Esophagus muscularis mucosa (tissue), 4 donors: ENCODE results near the gene CNN3. TPM values are rescaled to one million over a fixed set of nuclear protein-coding genes. Genes with fewer than 3 reads are reported as not detected.

Source experiments
- DNase-seq: peaks from one replicate; pipeline ENCODE4 v3.0.0-alpha.2; 2017; ENCODE audit errors: extremely low spot score
- H3K27ac ChIP-seq, 4 donors: fragments of 200-600 bp; sonication (generic); replicated peaks in 1 of 4; 1 replicate in 3 of 4; 2 replicates in 1 of 4; pipeline ENCODE4 v1.5.1; 2016 to 2019; ENCODE audit warnings: mild to moderate bottlenecking in 1 of 4
- H3K27me3 ChIP-seq, 4 donors: fragments of 200-600 bp; sonication (generic); one replicate each; pipeline versions ENCODE4 v1.5.1 to v1.6.0; 2016 to 2019
- H3K36me3 ChIP-seq, 4 donors: fragments of 200-600 bp; sonication (generic); one replicate each; pipeline ENCODE4 v1.5.1; 2016 to 2019
- H3K4me1 ChIP-seq, 4 donors: fragments of 200-600 bp; sonication (generic); one replicate each; pipeline ENCODE4 v1.5.1; 2016 to 2019
- H3K4me3 ChIP-seq, 4 donors: fragments of 200-600 bp; sonication (generic); 1 replicate in 2 of 4; 2 replicates in 2 of 4; pipeline ENCODE4 v1.5.1; 2016 to 2019; ENCODE audit warnings: mild to moderate bottlenecking in 4 of 4, moderate library complexity in 1 of 4
- H3K9me3 ChIP-seq, 4 donors: fragments of 200-600 bp; sonication (generic); 1 replicate in 3 of 4; 2 replicates in 1 of 4; pipeline ENCODE4 v1.5.1; 2016 to 2019
- EP300 ChIP-seq: sonication (generic); formaldehyde crosslinking; IDR thresholded peaks from one replicate; pipeline ENCODE4 v1.6.1; 2017; ENCODE audit warnings: antibody characterized with exemption
- POLR2A ChIP-seq: fragments of 450-650 bp; IDR thresholded peaks from one replicate; pipeline ENCODE4 v1.6.1; 2017; ENCODE audit warnings: antibody characterized with exemption, moderate library complexity, mild to moderate bottlenecking, low read depth
- POLR2AphosphoS5 ChIP-seq, 2 donors: sonication (generic); formaldehyde crosslinking; IDR thresholded peaks; one replicate each; pipeline ENCODE4 v1.6.1; 2017; ENCODE audit warnings: antibody characterized with exemption in 2 of 2
- WGBS: methylation state at CpG from one replicate; pipeline ENCODE4 v1.1.5; 2018; 5-methylcytosine and 5-hydroxymethylcytosine counted together
- intact Hi-C: fragments of 100-400 bp; cut with DNase I; formaldehyde crosslinking; loops from one replicate; pipeline ENCODE4 v1.15.1; 2023
- total RNA-seq, 4 donors: library from RNA; depleted of rRNA; stranded (reverse); fragments of >200 nt; gene quantifications; one replicate each; pipeline versions ENCODE4 v1.1.0 to v1.2.1, GENCODE V29; 2016
- TF ChIP-seq, protein P1 (sequence below), 3 experiments: fragments of 200-600 bp in 2 of 3; fragments of 450-650 bp in 1 of 3; sonication (generic) in 2 of 3; IDR thresholded peaks; one replicate each; pipeline ENCODE4 v1.5.1; 2017 to 2019; ENCODE audit warnings: antibody characterized with exemption in 3 of 3, mild to moderate bottlenecking in 2 of 3, moderate library complexity in 1 of 3

CNN3 gene
- total RNA-seq, 4 donors from 2014 or later = 140 to 268 (median 194) TPM

DNA sequence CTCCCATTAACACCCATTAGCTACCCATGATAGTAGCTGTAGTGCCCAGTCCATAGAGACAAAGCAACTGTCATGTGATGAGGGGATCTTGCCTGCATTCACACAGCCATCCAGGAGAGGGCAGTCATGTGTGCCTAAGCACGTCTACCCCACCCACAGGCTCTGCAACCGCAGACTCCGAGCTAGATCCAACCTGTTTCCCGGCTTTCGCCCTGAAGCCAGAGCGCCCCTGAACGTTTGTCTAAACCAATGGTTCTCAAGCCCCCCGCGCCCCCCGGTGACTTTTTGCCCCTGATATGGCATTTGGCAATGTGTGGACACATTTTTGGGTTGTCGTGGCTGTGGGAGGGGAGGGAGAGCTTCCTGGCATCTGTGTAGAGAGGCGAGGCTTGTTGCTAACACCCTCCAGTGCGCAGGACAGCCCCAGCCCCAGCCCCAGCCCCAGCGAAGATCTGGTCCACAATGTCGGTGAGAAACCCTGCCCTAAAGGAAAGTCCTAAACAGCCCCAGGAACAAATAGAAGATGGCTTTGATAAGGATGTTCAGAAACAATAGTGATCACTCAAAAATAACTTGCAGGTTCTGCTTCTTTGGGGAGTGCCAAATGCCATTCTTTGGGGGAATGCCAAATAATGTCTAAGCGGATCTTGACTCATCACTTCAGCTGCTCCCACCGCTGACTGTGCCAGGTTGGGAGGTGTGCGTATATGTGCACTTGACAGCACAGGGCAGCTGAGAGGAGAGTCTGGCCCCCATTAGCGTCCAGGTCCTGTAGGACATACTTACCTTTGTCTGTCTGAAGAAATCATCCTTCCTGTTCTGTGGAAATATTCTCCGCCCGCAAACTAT is 72.2 kb downstream of the CNN3 start:
- WGBS = 8% methylated on average over 19 of the region's 21 CpGs
- TF ChIP-seq POLR2AphosphoS5 (IDR thresholded peaks at IDR 0.05) = peak; percentile 74 to 78
- TF ChIP-seq, protein P1, sequence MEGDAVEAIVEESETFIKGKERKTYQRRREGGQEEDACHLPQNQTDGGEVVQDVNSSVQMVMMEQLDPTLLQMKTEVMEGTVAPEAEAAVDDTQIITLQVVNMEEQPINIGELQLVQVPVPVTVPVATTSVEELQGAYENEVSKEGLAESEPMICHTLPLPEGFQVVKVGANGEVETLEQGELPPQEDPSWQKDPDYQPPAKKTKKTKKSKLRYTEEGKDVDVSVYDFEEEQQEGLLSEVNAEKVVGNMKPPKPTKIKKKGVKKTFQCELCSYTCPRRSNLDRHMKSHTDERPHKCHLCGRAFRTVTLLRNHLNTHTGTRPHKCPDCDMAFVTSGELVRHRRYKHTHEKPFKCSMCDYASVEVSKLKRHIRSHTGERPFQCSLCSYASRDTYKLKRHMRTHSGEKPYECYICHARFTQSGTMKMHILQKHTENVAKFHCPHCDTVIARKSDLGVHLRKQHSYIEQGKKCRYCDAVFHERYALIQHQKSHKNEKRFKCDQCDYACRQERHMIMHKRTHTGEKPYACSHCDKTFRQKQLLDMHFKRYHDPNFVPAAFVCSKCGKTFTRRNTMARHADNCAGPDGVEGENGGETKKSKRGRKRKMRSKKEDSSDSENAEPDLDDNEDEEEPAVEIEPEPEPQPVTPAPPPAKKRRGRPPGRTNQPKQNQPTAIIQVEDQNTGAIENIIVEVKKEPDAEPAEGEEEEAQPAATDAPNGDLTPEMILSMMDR (IDR thresholded peaks at IDR 0.05) = peak; percentile 94 to 96 (median 96)
- no peak for TF ChIP-seq EP300

DNA sequence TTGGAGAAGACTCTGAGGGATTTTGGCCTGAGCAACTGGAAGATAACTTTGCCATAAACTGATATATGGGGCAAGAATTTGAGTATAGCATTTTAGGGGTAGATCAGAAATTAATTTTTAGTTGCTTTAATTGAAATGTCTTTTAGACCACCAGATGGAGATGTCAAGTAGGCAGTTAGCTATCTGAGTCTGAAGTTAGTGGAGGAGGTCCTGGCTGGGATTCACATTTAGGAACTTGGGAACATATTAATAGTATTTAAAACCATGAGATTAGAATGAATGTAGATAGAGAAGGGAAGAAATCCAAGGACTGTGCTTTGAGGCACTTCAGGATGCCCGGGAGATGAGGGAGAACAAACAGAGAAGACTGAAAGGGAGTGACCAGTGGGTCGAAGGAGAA is 74.1 kb downstream of the CNN3 start:
- 74% methylated on average over 2 of the region's 2 CpGs for WGBS
- Histone ChIP-seq H3K36me3 (no peaks in the 10 kb centered on the region), H3K4me1 (peaks cover 12 to 23% (median 15%) of the 10 kb centered on the region in 4 donors), H3K27ac (no peak overlapping the region), H3K9me3 (no peaks in the 10 kb centered on the region), H3K4me3 (no peak overlapping the region), H3K27me3 (no peaks in the 10 kb centered on the region)
- intact Hi-C loops = loop anchor here (5.0 to 10.0 kb wide), 2 partner anchors 170 to 382 kb away; partner anchors contain the start of gene RWDD3
- no peak for TF ChIP-seq POLR2AphosphoS5 (IDR thresholded peaks at IDR 0.05)
- TF ChIP-seq, protein P1 (IDR thresholded peaks at IDR 0.05) = peak in 1 of 3 experiments; percentile 18
- no peak for DNase-seq

More for the DNA sequence above, 72.2 kb downstream of the CNN3 start:
- H3K36me3 ChIP-seq = no peaks in the 10 kb centered on the region
- H3K27me3 ChIP-seq = no peaks in the 10 kb centered on the region
- peak overlapping the region; percentile 79 to 91 (median 86) for H3K27ac ChIP-seq
- peak overlapping the region; percentile 51 to 66 (median 53) for H3K4me3 ChIP-seq
- peak; percentile 96 for DNase-seq
- intact Hi-C loops = loop anchor here (1.0 to 10.0 kb wide), 4 partner anchors 70 to 380 kb away; partner anchors contain the start of gene RWDD3
- no peaks in the 10 kb centered on the region for H3K9me3 ChIP-seq
- peaks cover 12 to 32% (median 20%) of the 10 kb centered on the region in 4 donors for H3K4me1 ChIP-seq

DNA sequence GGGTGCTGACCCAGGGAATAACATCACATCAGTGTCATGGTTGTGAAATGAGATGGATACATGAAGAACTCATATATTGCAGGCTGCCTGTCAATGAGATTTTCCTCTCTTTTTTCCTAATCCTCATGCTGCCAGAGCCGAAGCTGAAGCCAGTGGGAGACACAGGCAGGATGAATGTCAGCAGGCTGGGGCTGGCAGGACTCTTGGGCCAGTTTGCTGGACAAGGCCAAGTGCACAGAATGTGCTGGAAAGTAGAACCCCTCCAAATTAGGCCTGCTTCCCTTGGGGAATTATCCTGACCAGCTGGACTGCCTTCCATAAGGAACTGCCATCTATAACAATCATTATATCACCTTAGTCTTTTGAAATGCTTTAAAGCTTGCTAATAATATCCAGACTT is 75.3 kb downstream of the CNN3 start:
- Histone ChIP-seq H3K36me3 (no peaks in the 10 kb centered on the region), H3K27ac (no peak overlapping the region), H3K4me1 (peaks cover 12 to 23% (median 15%) of the 10 kb centered on the region in 4 donors), H3K4me3 (no peak overlapping the region), H3K9me3 (no peaks in the 10 kb centered on the region), H3K27me3 (no peaks in the 10 kb centered on the region)
- intact Hi-C loops = loop anchor here (5.0 to 10.0 kb wide), 2 partner anchors 171 to 383 kb away; partner anchors contain the start of gene RWDD3
- 50% methylated on average over 1 of the region's 1 CpG for WGBS
- no peak for DNase-seq
- TF ChIP-seq, protein P1 (IDR thresholded peaks at IDR 0.05) = no peak
- TF ChIP-seq EP300 = no peak
- no peak for TF ChIP-seq POLR2A
- TF ChIP-seq POLR2AphosphoS5 (IDR thresholded peaks at IDR 0.05) = no peak

Other genes starting within 250 kb of the CNN3 start
- gene SLC44A3, start 106.8 kb downstream of the CNN3 start, total RNA-seq = 1 to 10 TPM in 1 of 4 donors, under 1 TPM in 3; 0.63 to 1.7 (median 0.83) TPM
- under 1 TPM; 0.52 to 0.83 (median 0.74) TPM for gene ALG14, start 145.8 kb upstream of the CNN3 start, total RNA-seq
- gene TLCD4, start 190.2 kb upstream of the CNN3 start, total RNA-seq = 10 to 100 TPM in 1 of 4 donors, 1 to 10 TPM in 3; 8.4 to 15.9 (median 9.3) TPM